Activated T-cell treated with anti-CD3 and anti-CD28 coated beads for 4 hours (primary cell): ENCODE results near the gene ABCC2.
"Not testable (repeated sequence)": the region's sequence is repeated elsewhere in the genome, so short reads cannot be mapped to it uniquely, and the experiment has no call there.

Experiments used
- DNase-seq: peaks from one replicate; pipeline ENCODE4 v3.0.0-alpha.2; 2020

The ABCC2 gene

GRCh38 chr10:99782447-99783286, at the start of gene ABCC2:
ABCC2 (plus strand) TSS chr10:99782640; CDS start chr10:99782845, 205 bp downstream.
- DNase-seq, result no peak

- DNase-seq, result no peak
Measured at GRCh38 chr10:99733366-99733765, 49.1 kb upstream of the ABCC2 start.

- DNase-seq, result not testable (repeated sequence)
Measured at GRCh38 chr10:99734111-99734510, 48.3 kb upstream of the ABCC2 start.

- DNase-seq, result no peak
Measured at GRCh38 chr10:99740260-99740659, 42.2 kb upstream of the ABCC2 start.

GRCh38 chr10:99740933-99741559, 41.4 kb upstream of the ABCC2 start:
- no peak for DNase-seq

GRCh38 chr10:99742254-99742653, 40.2 kb upstream of the ABCC2 start:
- no peak for DNase-seq

- DNase-seq, result no peak
Measured at GRCh38 chr10:99742701-99743100, 39.7 kb upstream of the ABCC2 start.

GRCh38 chr10:99743841-99744240, 38.6 kb upstream of the ABCC2 start:
- no peak for DNase-seq

- not testable (repeated sequence) for DNase-seq
Measured at GRCh38 chr10:99746166-99746565, 36.3 kb upstream of the ABCC2 start.

- DNase-seq, result no peak
Measured at GRCh38 chr10:99748823-99749451, 33.5 kb upstream of the ABCC2 start.

- DNase-seq, result no peak
Measured at GRCh38 chr10:99750641-99751040, 31.8 kb upstream of the ABCC2 start.

GRCh38 chr10:99754670-99755069, 27.8 kb upstream of the ABCC2 start:
- no peak for DNase-seq

- no peak for DNase-seq
Measured at GRCh38 chr10:99756159-99756558, 26.3 kb upstream of the ABCC2 start.

- DNase-seq, result no peak
Measured at GRCh38 chr10:99758211-99758891, 24.1 kb upstream of the ABCC2 start.

- DNase-seq, result no peak
Measured at GRCh38 chr10:99760321-99760720, 22.1 kb upstream of the ABCC2 start.

- no peak for DNase-seq
Measured at GRCh38 chr10:99761365-99761764, 21.1 kb upstream of the ABCC2 start.

GRCh38 chr10:99765672-99766301, 16.7 kb upstream of the ABCC2 start:
- no peak for DNase-seq

GRCh38 chr10:99766302-99766681, 16.1 kb upstream of the ABCC2 start:
- DNase-seq, result no peak

- no peak for DNase-seq
Measured at GRCh38 chr10:99767901-99768300, 14.5 kb upstream of the ABCC2 start.

- DNase-seq, result no peak
Measured at GRCh38 chr10:99768556-99768955, 13.9 kb upstream of the ABCC2 start.

GRCh38 chr10:99769706-99770105, 12.7 kb upstream of the ABCC2 start:
- DNase-seq, result no peak

GRCh38 chr10:99770408-99771045, 11.9 kb upstream of the ABCC2 start:
- DNase-seq, result no peak
